Cardiac muscle cell (in vitro differentiated cells and primary cell): Measurements from ENCODE around the gene MARCHF4. TPM values are rescaled to one million over a fixed set of nuclear protein-coding genes. Genes with fewer than 3 reads are reported as not detected.

Source experiments
- DNase-seq, 2 donors: peaks; one replicate each; pipeline versions ENCODE4 v3.0.0 to v3.0.0-alpha.2; 2010 to 2017; ENCODE audit warnings: low read depth in 1 of 2, low spot score in 1 of 2
- H3K27ac ChIP-seq: fragments of 200-600 bp; sonication (generic); 2 replicates; pipeline ENCODE4 v1.5.1; 2016
- H3K27me3 ChIP-seq: fragments of 200-600 bp; sonication (generic); 2 replicates; pipeline ENCODE4 v1.6.0; 2016; ENCODE audit warnings: control low read depth
- H3K36me3 ChIP-seq: fragments of 200-600 bp; sonication (generic); 2 replicates; pipeline ENCODE4 v1.5.1; 2016; ENCODE audit warnings: control low read depth
- H3K4me1 ChIP-seq: fragments of 200-600 bp; sonication (generic); 2 replicates; pipeline ENCODE4 v1.8.1; 2017; ENCODE audit warnings: low read depth, mild to moderate bottlenecking, mixed run types
- H3K4me3 ChIP-seq: fragments of 200-600 bp; sonication (generic); 2 replicates; pipeline ENCODE4 v1.5.1; 2016; ENCODE audit warnings: mild to moderate bottlenecking
- H3K9me3 ChIP-seq: fragments of 200-600 bp; sonication (generic); 2 replicates; pipeline ENCODE4 v1.5.1; 2017; ENCODE audit warnings: low read depth, mild to moderate bottlenecking, control low read depth
- CTCF ChIP-seq: IDR thresholded peaks from 2 replicates; pipeline ENCODE4 v1.5.1; 2012; ENCODE audit warnings: low read depth, mild to moderate bottlenecking, low read length
- polyA plus RNA-seq: library from polyadenylated mRNA; unstranded; fragments of >200 nt; fragmentation: Nextera tagmentation; extraction: Ambion mirVana; gene quantifications from 2 replicates; pipeline ENCODE4 v1.2.1, GENCODE V29; 2016
- total RNA-seq: library from RNA; depleted of rRNA; stranded (reverse); fragments of >200 nt; gene quantifications from 2 replicates; pipeline ENCODE4 v1.2.3, GENCODE V29; 2016

Gene MARCHF4
- total and polyA plus RNA-seq, 2 experiments from 2014 or later = not detected

- H3K4me3 ChIP-seq = no peak overlapping the region
- DNase-seq = peak in 1 of 2 donors; percentile 69
- H3K27me3 ChIP-seq = peaks cover 3% of the 10 kb centered on the region
- H3K9me3 ChIP-seq = no peaks in the 10 kb centered on the region
- no peak overlapping the region for H3K27ac ChIP-seq
- H3K4me1 ChIP-seq = no peaks in the 10 kb centered on the region
- no peak for TF ChIP-seq CTCF
- no peaks in the 10 kb centered on the region for H3K36me3 ChIP-seq
These were observed 18.0 kb downstream of the MARCHF4 start for GRCh38 chr2:216354306-216354705.

- DNase-seq = no peak
- Histone ChIP-seq H3K4me3 (no peak overlapping the region), H3K27ac (no peak overlapping the region), H3K27me3 (no peaks in the 10 kb centered on the region), H3K36me3 (no peaks in the 10 kb centered on the region), H3K4me1 (no peaks in the 10 kb centered on the region), H3K9me3 (no peaks in the 10 kb centered on the region)
- no peak for TF ChIP-seq CTCF
These were observed 19.5 kb downstream of the MARCHF4 start for GRCh38 chr2:216352653-216353270.

- no peak overlapping the region for H3K4me3 ChIP-seq
- TF ChIP-seq CTCF = no peak
- no peaks in the 10 kb centered on the region for H3K36me3 ChIP-seq
- DNase-seq = peak in 1 of 2 donors; percentile 56
- no peak overlapping the region for H3K27ac ChIP-seq
- no peaks in the 10 kb centered on the region for H3K9me3 ChIP-seq
- no peaks in the 10 kb centered on the region for H3K27me3 ChIP-seq
- no peaks in the 10 kb centered on the region for H3K4me1 ChIP-seq
These were observed 20.9 kb downstream of the MARCHF4 start for GRCh38 chr2:216351172-216351925.

GRCh38 chr2:216350214-216350791 is 22.0 kb downstream of the MARCHF4 start:
- Histone ChIP-seq H3K27ac (no peak overlapping the region), H3K9me3 (no peaks in the 10 kb centered on the region), H3K36me3 (no peaks in the 10 kb centered on the region), H3K27me3 (no peaks in the 10 kb centered on the region), H3K4me3 (no peak overlapping the region), H3K4me1 (peaks cover 7% of the 10 kb centered on the region)
- DNase-seq = no peak
- TF ChIP-seq CTCF = no peak

GRCh38 chr2:216349366-216349765 is 22.9 kb downstream of the MARCHF4 start:
- no peaks in the 10 kb centered on the region for H3K9me3 ChIP-seq
- no peak overlapping the region for H3K27ac ChIP-seq
- peak in 1 of 2 donors; percentile 45 for DNase-seq
- H3K4me3 ChIP-seq = no peak overlapping the region
- H3K4me1 ChIP-seq = peaks cover 14% of the 10 kb centered on the region
- TF ChIP-seq CTCF = no peak
- no peaks in the 10 kb centered on the region for H3K27me3 ChIP-seq
- no peaks in the 10 kb centered on the region for H3K36me3 ChIP-seq
